ENCODE measurements around the gene OR6M1. TPM values are rescaled to one million over a fixed set of nuclear protein-coding genes. Genes with fewer than 3 reads are reported as not detected.

OR6M1 gene
- total and polyA plus RNA-seq, 5 donors: not detected

DNA sequence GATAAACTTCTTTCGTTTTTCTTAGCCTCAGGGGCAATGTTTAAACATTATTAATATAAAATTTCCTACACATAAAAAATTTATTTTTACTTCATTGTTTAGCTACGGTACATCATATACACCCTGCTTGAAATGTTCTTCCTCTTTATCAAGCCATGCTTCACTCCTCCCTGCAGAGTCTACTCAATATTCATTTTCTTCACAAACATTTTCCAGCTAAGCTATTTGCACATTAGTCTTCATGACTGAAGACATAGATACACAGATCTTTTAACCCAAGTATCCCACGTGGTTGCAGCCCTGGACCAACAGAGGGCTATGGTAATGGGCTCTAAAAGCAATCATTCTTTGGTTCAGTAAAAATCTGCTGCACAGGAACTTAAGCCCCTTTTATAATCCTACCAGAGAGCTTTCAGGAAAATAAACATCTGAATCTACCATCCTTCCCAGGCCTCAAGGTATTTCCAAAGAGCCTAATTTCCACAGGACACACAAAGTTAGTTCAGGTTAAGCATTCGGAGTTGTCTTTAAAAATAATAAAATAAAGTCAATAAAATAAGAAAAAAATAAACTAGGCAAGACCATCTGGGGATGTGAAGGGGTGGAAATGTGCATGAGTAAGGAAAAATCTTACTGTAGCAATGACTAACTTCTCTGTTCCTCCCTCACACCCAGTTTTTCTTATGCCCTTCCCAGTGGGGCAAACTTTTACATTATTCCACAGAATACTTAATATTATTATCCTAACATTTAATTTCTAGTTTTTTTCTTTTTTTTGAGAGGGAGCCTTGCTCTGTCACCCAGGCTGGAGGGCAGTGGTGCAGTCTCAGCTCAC lies 30.2 kb downstream of the OR6M1 start:
- WGBS: 47% methylated on average over 4 of the region's 4 CpGs
- ATAC-seq: no peak
- Histone ChIP-seq H3K4me3 (ENCODE audit: low read length) (no peak overlapping the region), H3K4me1 (ENCODE audit: control insufficient read depth, insufficient read depth, low read length) (no peaks in the 10 kb centered on the region), H3K9me3 (ENCODE audit: control insufficient read depth, low read length) (no peaks in the 10 kb centered on the region), H3K27ac (ENCODE audit: low read length) (no peak overlapping the region), H3K27me3 (ENCODE audit: control insufficient read depth, insufficient read depth) (no peaks in the 10 kb centered on the region)
- intact Hi-C loops (cut with DNase I): no loop called here
- DNase-seq: no peak

DNA sequence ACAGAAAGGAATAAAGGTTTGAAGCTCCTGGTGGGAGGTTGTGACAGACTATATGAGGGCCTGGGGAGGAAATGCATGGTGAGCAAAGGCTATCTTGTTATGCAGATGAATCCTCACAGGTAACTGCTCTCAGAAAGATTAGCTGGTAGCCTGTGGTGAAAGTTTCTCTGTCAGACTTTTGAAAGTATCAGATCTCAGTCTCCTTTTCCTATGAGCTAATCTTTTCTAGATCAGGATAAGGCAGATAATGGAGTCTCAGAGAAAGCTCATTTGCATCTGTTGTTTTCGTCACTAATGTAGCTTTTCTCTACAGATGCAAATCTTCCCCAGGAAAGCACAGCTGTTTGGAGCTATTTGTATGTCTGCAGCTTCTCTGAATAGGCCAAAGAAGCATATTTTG lies 30.9 kb downstream of the OR6M1 start:
- intact Hi-C loops (cut with DNase I): no loop called here
- ATAC-seq (no peak), DNase-seq (no peak)
- WGBS: 73% methylated on average over 1 of the region's 1 CpG
- no peak overlapping the region for H3K4me3 ChIP-seq (ENCODE audit: low read length)
- H3K9me3 ChIP-seq (ENCODE audit: control insufficient read depth, low read length): no peaks in the 10 kb centered on the region
- no peaks in the 10 kb centered on the region for H3K4me1 ChIP-seq (ENCODE audit: control insufficient read depth, insufficient read depth, low read length)
- no peaks in the 10 kb centered on the region for H3K27me3 ChIP-seq (ENCODE audit: control insufficient read depth, insufficient read depth)
- H3K27ac ChIP-seq (ENCODE audit: low read length): no peak overlapping the region

DNA sequence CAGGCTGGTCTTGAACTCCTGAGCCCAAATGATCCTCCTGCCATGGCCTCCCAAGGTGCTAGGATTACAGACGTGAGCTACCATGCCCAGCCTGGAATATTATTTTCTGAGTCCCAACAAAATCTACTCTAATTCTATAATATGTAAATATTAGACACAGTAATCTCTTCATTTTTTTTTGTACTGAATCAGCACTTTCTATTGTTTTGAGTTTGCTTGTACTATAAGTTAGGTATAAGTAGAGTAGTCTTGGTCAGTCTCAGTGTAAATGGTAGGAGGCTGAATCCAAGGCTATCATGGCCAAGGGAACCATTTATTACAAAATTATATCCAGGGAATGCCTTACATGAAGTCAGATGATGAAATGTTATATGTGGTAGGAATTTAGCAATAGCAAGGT lies 32.2 kb downstream of the OR6M1 start:
- no peak for DNase-seq
- ATAC-seq: no peak
- intact Hi-C loops (cut with DNase I): no loop called here
- Histone ChIP-seq H3K9me3 (ENCODE audit: control insufficient read depth, low read length) (no peaks in the 10 kb centered on the region), H3K4me3 (ENCODE audit: low read length) (no peak overlapping the region), H3K27me3 (ENCODE audit: control insufficient read depth, insufficient read depth) (no peaks in the 10 kb centered on the region), H3K4me1 (ENCODE audit: control insufficient read depth, insufficient read depth, low read length) (no peaks in the 10 kb centered on the region), H3K27ac (ENCODE audit: low read length) (no peak overlapping the region)
- WGBS: 87% methylated on average over 1 of the region's 1 CpG

GRCh38 chr11:123773026-123773425 lies 33.1 kb downstream of the OR6M1 start:
- Histone ChIP-seq H3K27me3 (ENCODE audit: control insufficient read depth, insufficient read depth) (no peaks in the 10 kb centered on the region), H3K4me3 (ENCODE audit: low read length) (no peak overlapping the region), H3K4me1 (ENCODE audit: control insufficient read depth, insufficient read depth, low read length) (no peaks in the 10 kb centered on the region), H3K27ac (ENCODE audit: low read length) (no peak overlapping the region), H3K9me3 (ENCODE audit: control insufficient read depth, low read length) (no peaks in the 10 kb centered on the region)
- intact Hi-C loops (cut with DNase I): no loop called here
- DNase-seq (no peak), ATAC-seq (no peak)
- WGBS: 80% methylated on average over 2 of the region's 2 CpGs

DNA sequence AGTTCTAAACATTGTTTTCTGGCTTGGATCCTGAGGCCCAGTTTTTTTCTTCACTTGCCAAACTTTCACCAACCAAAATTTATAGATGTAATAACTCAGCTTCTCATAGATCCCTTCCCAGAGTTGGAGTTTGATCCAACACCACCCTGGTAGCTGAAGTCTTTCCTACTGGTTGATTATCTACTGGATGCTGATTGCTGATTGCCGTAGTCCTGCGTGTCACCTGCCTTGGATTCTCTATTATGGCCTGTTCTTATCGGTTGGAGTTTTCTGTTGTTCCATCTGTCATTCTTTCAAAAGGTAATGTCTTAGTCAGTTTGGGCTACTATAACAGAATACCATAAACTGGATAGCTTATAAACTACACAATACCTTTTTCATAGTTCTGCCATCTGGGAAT lies 34.5 kb downstream of the OR6M1 start:
- H3K27ac ChIP-seq (ENCODE audit: low read length): no peak overlapping the region
- no peak for ATAC-seq
- H3K9me3 ChIP-seq (ENCODE audit: control insufficient read depth, low read length): no peaks in the 10 kb centered on the region
- DNase-seq: no peak
- intact Hi-C loops (cut with DNase I): no loop called here
- 95% methylated on average over 3 of the region's 3 CpGs for WGBS
- H3K4me1 ChIP-seq (ENCODE audit: control insufficient read depth, insufficient read depth, low read length): no peaks in the 10 kb centered on the region
- no peaks in the 10 kb centered on the region for H3K27me3 ChIP-seq (ENCODE audit: control insufficient read depth, insufficient read depth)
- no peak overlapping the region for H3K4me3 ChIP-seq (ENCODE audit: low read length)

GRCh38 chr11:123770712-123771111 lies 35.4 kb downstream of the OR6M1 start:
- Histone ChIP-seq H3K27ac (ENCODE audit: low read length) (no peak overlapping the region), H3K27me3 (ENCODE audit: control insufficient read depth, insufficient read depth) (no peaks in the 10 kb centered on the region), H3K4me1 (ENCODE audit: control insufficient read depth, insufficient read depth, low read length) (no peaks in the 10 kb centered on the region), H3K9me3 (ENCODE audit: control insufficient read depth, low read length) (no peaks in the 10 kb centered on the region), H3K4me3 (ENCODE audit: low read length) (no peak overlapping the region)
- ATAC-seq: no peak
- no peak for DNase-seq
- intact Hi-C loops (cut with DNase I): no loop called here

- no peak for ATAC-seq
- Histone ChIP-seq H3K27me3 (ENCODE audit: control insufficient read depth, insufficient read depth) (no peaks in the 10 kb centered on the region), H3K27ac (ENCODE audit: low read length) (no peak overlapping the region), H3K4me3 (ENCODE audit: low read length) (no peak overlapping the region), H3K4me1 (ENCODE audit: control insufficient read depth, insufficient read depth, low read length) (no peaks in the 10 kb centered on the region), H3K9me3 (ENCODE audit: control insufficient read depth, low read length) (no peaks in the 10 kb centered on the region)
- 51% methylated on average over 1 of the region's 1 CpG for WGBS
- no peak for DNase-seq
- intact Hi-C loops (cut with DNase I): no loop called here
Measured at GRCh38 chr11:123765601-123766000, 40.5 kb downstream of the OR6M1 start.

GRCh38 chr11:123762422-123762821 lies 43.7 kb downstream of the OR6M1 start:
- Histone ChIP-seq H3K27me3 (ENCODE audit: control insufficient read depth, insufficient read depth) (no peaks in the 10 kb centered on the region), H3K27ac (ENCODE audit: low read length) (no peak overlapping the region), H3K4me1 (ENCODE audit: control insufficient read depth, insufficient read depth, low read length) (no peaks in the 10 kb centered on the region), H3K4me3 (ENCODE audit: low read length) (no peak overlapping the region), H3K9me3 (ENCODE audit: control insufficient read depth, low read length) (no peaks in the 10 kb centered on the region)
- ATAC-seq (no peak), DNase-seq (no peak)
- intact Hi-C loops (cut with DNase I): no loop called here

GRCh38 chr11:123760894-123761293 lies 45.3 kb downstream of the OR6M1 start:
- WGBS: 79% methylated on average over 1 of the region's 1 CpG
- Histone ChIP-seq H3K9me3 (ENCODE audit: control insufficient read depth, low read length) (no peaks in the 10 kb centered on the region), H3K27me3 (ENCODE audit: control insufficient read depth, insufficient read depth) (no peaks in the 10 kb centered on the region), H3K4me1 (ENCODE audit: control insufficient read depth, insufficient read depth, low read length) (no peaks in the 10 kb centered on the region), H3K4me3 (ENCODE audit: low read length) (no peak overlapping the region), H3K27ac (ENCODE audit: low read length) (no peak overlapping the region)
- ATAC-seq: no peak
- no peak for DNase-seq
- intact Hi-C loops (cut with DNase I): no loop called here

DNA sequence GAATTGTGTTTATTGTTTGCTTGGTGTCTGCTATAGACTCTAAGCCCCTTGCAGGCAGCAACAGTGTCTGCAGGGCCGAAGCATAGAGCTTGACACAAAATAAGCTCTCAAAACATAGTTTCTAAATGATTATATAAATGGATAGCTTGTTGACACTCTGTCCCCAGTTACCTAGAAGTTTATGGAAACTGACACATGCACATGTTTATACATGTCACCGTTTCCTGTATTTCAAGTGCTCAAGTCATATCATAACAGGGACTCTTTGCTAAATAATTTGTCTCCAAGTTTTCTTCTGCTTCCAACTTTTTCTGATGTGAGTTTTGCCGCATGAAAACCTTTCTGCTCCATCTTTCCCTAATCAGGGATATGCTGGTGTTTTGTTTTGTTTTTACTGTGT lies 48.2 kb downstream of the OR6M1 start:
- Histone ChIP-seq H3K9me3 (ENCODE audit: control insufficient read depth, low read length) (no peaks in the 10 kb centered on the region), H3K27ac (ENCODE audit: low read length) (no peak overlapping the region), H3K4me1 (ENCODE audit: control insufficient read depth, insufficient read depth, low read length) (no peaks in the 10 kb centered on the region), H3K27me3 (ENCODE audit: control insufficient read depth, insufficient read depth) (no peaks in the 10 kb centered on the region), H3K4me3 (ENCODE audit: low read length) (no peak overlapping the region)
- intact Hi-C loops (cut with DNase I): no loop called here
- WGBS: 64% methylated on average over 3 of the region's 3 CpGs
- ATAC-seq (no peak), DNase-seq (no peak)

- 81% methylated on average over 3 of the region's 3 CpGs for WGBS
- no peak for ATAC-seq
- no peak for DNase-seq
- no peaks in the 10 kb centered on the region for H3K4me1 ChIP-seq (ENCODE audit: control insufficient read depth, insufficient read depth, low read length)
- no peak overlapping the region for H3K4me3 ChIP-seq (ENCODE audit: low read length)
- no peaks in the 10 kb centered on the region for H3K9me3 ChIP-seq (ENCODE audit: control insufficient read depth, low read length)
- intact Hi-C loops (cut with DNase I): no loop called here
- H3K27ac ChIP-seq (ENCODE audit: low read length): no peak overlapping the region
- H3K27me3 ChIP-seq (ENCODE audit: control insufficient read depth, insufficient read depth): no peaks in the 10 kb centered on the region
Measured at GRCh38 chr11:123755813-123756212, 50.3 kb downstream of the OR6M1 start.

Data from right cardiac atrium (tissue), 5 donors.